ENCODE measurements around the gene RPL14.
A peak's percentile ranks its signal among the peaks of the same experiment; 100 is the strongest.

The RPL14 gene

DNA sequence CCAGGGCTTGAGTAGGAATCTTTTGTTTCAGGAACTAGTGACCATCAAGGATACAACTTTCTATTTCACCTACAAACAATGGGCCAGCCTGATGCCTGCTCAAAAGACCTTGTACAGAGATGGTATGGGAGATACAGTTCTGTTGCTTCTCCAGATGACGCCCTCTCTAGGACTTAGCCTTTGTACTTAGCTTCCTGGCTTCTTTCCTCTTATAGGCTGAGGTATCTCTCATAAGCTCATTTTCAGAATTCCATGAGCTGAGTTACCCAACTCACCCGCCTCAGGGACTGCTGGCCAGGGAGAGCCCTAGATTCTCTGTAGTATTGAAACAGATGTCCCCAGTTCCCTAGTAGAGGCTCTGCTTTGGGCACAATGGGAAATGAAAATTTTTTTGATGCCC is 40.1 kb downstream of the RPL14 start:
- no peak for DNase-seq (ENCODE audit: low read depth)
- TF ChIP-seq, protein P1, sequence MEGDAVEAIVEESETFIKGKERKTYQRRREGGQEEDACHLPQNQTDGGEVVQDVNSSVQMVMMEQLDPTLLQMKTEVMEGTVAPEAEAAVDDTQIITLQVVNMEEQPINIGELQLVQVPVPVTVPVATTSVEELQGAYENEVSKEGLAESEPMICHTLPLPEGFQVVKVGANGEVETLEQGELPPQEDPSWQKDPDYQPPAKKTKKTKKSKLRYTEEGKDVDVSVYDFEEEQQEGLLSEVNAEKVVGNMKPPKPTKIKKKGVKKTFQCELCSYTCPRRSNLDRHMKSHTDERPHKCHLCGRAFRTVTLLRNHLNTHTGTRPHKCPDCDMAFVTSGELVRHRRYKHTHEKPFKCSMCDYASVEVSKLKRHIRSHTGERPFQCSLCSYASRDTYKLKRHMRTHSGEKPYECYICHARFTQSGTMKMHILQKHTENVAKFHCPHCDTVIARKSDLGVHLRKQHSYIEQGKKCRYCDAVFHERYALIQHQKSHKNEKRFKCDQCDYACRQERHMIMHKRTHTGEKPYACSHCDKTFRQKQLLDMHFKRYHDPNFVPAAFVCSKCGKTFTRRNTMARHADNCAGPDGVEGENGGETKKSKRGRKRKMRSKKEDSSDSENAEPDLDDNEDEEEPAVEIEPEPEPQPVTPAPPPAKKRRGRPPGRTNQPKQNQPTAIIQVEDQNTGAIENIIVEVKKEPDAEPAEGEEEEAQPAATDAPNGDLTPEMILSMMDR (IDR thresholded peaks at IDR 0.05; ENCODE audit: insufficient read depth, low read depth, low read length, missing control alignments) = no peak
- H3K4me3 ChIP-seq (ENCODE audit: low read length) = no peak overlapping the region

DNA sequence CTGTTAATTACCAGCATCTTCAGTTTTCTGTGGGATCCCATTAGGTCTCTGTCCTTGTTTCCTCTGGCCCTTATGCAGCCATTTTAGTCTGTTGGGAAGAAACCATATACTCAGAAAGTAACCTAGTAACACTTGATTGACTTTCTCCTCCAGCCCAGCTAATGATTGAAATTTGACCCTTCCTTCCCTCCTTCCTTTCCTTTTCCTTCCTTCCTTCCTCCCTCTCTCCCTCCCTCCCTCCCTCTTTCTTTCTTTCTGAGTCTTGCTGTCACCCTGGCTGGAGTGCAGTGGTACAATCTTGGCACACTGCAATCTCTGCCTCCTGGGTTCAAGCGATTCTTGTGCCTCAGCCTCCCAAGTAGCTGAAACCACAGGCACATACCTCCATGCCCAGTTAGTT is 42.8 kb downstream of the RPL14 start:
- H3K4me3 ChIP-seq (ENCODE audit: low read length) = no peak overlapping the region
- no peak for DNase-seq (ENCODE audit: low read depth)
- TF ChIP-seq, protein P1 (IDR thresholded peaks at IDR 0.05; ENCODE audit: insufficient read depth, low read depth, low read length, missing control alignments) = no peak

DNA sequence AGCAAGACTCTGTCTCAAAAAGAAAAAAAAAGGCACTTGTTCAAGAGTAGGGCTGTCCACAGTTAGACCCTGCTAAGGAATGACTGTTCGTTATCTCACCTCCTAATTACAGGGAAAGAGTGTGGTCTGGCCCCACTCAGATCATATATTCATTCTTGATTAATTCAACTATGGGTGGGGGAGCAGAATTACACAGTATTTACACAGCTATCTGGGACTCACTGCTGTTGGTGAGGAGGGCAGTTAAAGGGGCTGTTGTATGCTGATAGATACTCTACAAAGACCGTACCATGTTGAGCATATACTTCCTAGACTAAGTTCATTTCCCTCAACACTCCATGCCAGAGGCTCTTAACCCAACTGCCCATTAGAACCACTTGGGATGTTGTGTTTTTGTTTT is 44.9 kb downstream of the RPL14 start:
- no peak overlapping the region for H3K4me3 ChIP-seq (ENCODE audit: low read length)
- DNase-seq (ENCODE audit: low read depth) = no peak
- TF ChIP-seq, protein P1 (IDR thresholded peaks at IDR 0.05; ENCODE audit: insufficient read depth, low read depth, low read length, missing control alignments) = no peak

DNA sequence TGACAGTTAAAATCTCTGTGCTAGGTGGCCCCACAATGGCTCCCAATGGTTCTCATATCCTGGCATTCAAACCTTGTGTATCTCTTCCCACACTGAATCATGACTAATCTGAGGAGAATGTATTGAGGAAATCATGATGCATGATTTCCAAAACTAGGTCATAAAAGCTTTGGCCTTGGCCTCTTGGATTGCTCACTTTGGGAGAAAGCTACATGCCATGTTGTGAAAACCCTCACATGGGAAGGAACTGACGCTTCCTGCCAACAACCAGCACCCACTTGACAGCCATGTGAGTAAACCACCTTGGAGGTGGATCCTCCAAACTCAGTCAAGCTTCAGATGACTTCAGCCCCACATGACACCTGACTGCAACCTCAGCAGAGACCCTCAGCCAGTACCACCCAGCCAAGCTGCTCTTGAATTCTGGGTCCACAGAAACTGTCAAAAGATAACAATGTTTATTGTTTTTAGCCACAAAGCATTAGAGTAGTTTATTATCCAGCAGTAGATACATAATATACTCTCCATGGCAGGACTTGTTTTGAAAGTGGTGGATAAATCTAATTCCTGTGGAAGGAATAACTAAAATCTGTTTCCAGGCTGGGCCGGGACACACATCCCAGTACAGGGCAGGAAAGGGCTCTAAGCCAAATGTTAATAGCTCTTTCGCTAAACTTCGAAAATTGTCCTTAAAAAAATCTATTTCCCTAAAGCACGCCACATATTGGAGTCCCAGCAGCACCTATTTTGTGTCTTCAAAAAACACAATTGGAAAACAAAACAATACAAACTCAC is 47.7 kb downstream of the RPL14 start:
- TF ChIP-seq, protein P1 (IDR thresholded peaks at IDR 0.05; ENCODE audit: insufficient read depth, low read depth, low read length, missing control alignments) = no peak
- H3K4me3 ChIP-seq (ENCODE audit: low read length) = no peak overlapping the region
- peak; percentile 98 for DNase-seq (ENCODE audit: low read depth)

DNA sequence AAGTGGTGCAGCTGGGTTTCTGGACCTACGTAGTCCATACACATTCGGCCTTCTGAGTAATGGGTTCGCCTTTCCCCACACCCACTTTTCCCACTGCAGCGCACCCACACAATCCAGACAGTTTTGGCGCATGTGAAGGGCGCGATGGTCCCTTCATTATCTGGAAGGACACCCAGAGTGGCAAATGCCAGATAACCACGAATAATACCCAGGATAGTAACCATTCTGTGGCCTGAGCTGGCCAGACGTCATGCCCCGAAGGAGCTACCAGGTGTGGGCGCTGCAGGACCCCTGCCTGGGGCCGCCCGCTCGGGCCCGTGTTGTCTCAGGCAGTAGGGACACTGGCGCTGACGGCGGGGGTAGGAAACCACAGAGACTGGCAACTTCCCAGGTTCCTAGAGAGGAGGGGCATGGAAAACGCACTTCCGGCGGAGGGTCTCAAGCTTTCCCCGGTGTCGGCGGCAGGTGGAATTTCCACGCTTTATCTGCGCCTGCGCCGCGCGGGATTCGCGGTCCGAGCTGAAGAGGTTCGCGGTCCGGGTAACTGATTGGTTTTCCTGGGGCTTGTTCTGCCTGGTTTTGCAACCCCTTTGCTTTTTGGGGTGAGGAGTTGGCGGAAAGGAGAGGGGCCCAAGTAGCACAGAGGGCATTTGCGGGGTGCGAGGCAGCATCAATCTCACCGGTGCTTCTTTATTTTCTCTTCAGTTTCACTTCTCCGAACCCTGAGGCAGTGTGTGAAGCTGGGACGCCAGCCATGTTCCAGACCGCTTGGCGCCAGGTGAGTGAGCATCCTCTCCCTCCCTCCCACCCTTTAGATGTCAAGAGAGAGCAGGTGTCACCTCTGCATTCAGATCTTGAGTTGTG is 48.7 kb downstream of the RPL14 start, which contains the start of gene ZNF620:
ZNF620 (plus strand) TSS at position 441 of the 864 bp plus-strand sequence; CDS start at position 755, 314 bp downstream.
- peak; percentile 27 for DNase-seq (ENCODE audit: low read depth)
- TF ChIP-seq, protein P1 (IDR thresholded peaks at IDR 0.05; ENCODE audit: insufficient read depth, low read depth, low read length, missing control alignments) = no peak
- H3K4me3 ChIP-seq (ENCODE audit: low read length) = peak within 1 kb of the TSS; percentile 56

DNA sequence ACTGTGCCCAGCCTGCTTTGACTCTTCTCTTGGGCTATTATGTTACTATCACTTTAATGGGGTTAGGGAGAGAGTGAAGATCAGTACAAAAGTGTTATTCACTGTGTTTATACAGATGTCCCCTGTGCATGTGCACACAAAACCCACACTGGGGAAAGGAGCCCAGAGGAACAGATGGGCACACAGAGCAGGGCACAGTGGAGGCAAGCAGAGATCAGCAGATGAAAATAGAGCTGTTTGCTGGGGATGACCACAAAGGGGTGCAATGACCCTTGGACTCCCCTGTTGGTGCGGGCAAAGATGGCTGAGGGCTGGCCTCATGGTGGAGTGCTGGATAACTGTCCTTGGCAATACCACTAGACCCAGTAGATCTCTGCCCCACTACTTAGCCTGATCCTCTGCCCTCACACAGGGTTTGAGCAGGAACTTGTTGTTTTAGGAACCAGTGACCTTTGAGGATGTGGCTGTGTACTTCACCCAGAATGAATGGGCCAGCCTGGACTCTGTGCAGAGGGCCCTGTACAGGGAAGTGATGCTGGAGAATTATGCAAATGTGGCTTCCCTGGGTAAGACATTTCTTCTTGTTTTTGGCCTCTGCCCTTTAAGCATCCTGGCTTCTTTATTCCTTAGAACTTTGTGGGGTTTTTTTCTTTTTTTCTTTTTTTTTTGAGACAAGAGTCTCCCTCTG is 54.0 kb downstream of the RPL14 start:
- no peak overlapping the region for H3K4me3 ChIP-seq (ENCODE audit: low read length)
- TF ChIP-seq, protein P1 (IDR thresholded peaks at IDR 0.05; ENCODE audit: insufficient read depth, low read depth, low read length, missing control alignments) = no peak
- DNase-seq (ENCODE audit: low read depth) = no peak

All from epithelial cell of esophagus (primary cell).